ENCODE results near the gene ATP2B1. TPM values are rescaled to one million over a fixed set of nuclear protein-coding genes. Genes with fewer than 3 reads are reported as not detected.

Gene ATP2B1
- total RNA-seq, 1 donor from 2014 or later = 34.5 TPM

- Histone ChIP-seq H3K9me3 (no peaks in the 10 kb centered on the region), H3K4me1 (peaks cover 7% of the 10 kb centered on the region), H3K36me3 (no peaks in the 10 kb centered on the region), H3K27me3 (ENCODE audit: low read depth) (no peaks in the 10 kb centered on the region), H3K27ac (no peak overlapping the region), H3K4me3 (no peak overlapping the region)
- no peak for DNase-seq
- TF ChIP-seq CTCF (IDR thresholded peaks at IDR 0.05) = no peak
- ATAC-seq = peak; percentile 60 to 69
- intact Hi-C loops (cut with DNase I) = no loop called here
These were observed 140.2 kb downstream of the ATP2B1 start for GRCh38 chr12:89568484-89568883.

- no peak for TF ChIP-seq CTCF (IDR thresholded peaks at IDR 0.05)
- no peaks in the 10 kb centered on the region for H3K9me3 ChIP-seq
- no peaks in the 10 kb centered on the region for H3K27me3 ChIP-seq (ENCODE audit: low read depth)
- no peaks in the 10 kb centered on the region for H3K36me3 ChIP-seq
- H3K4me3 ChIP-seq = no peak overlapping the region
- peak; percentile 55 to 81 for ATAC-seq
- no peak overlapping the region for H3K27ac ChIP-seq
- H3K4me1 ChIP-seq = peaks cover 7% of the 10 kb centered on the region
- intact Hi-C loops (cut with DNase I) = no loop called here
- DNase-seq = no peak
These were observed 140.9 kb downstream of the ATP2B1 start for GRCh38 chr12:89567691-89568239.

- no peaks in the 10 kb centered on the region for H3K9me3 ChIP-seq
- H3K27ac ChIP-seq = no peak overlapping the region
- DNase-seq = no peak
- H3K4me3 ChIP-seq = no peak overlapping the region
- no peaks in the 10 kb centered on the region for H3K27me3 ChIP-seq (ENCODE audit: low read depth)
- ATAC-seq = no peak
- intact Hi-C loops (cut with DNase I) = no loop called here
- no peaks in the 10 kb centered on the region for H3K36me3 ChIP-seq
- peaks cover 7% of the 10 kb centered on the region for H3K4me1 ChIP-seq
- TF ChIP-seq CTCF (IDR thresholded peaks at IDR 0.05) = no peak
These were observed 142.0 kb downstream of the ATP2B1 start for GRCh38 chr12:89566615-89567014.

GRCh38 chr12:89565002-89565401, 143.6 kb downstream of the ATP2B1 start:
- Histone ChIP-seq H3K27me3 (ENCODE audit: low read depth) (no peaks in the 10 kb centered on the region), H3K4me3 (no peak overlapping the region), H3K9me3 (no peaks in the 10 kb centered on the region), H3K4me1 (peaks cover 7% of the 10 kb centered on the region), H3K27ac (no peak overlapping the region), H3K36me3 (no peaks in the 10 kb centered on the region)
- TF ChIP-seq CTCF (IDR thresholded peaks at IDR 0.05) = no peak
- DNase-seq = no peak
- intact Hi-C loops (cut with DNase I) = no loop called here
- ATAC-seq = no peak

GRCh38 chr12:89559753-89560152, 148.9 kb downstream of the ATP2B1 start:
- intact Hi-C loops (cut with DNase I) = no loop called here
- H3K9me3 ChIP-seq = no peaks in the 10 kb centered on the region
- H3K4me1 ChIP-seq = no peaks in the 10 kb centered on the region
- H3K36me3 ChIP-seq = no peaks in the 10 kb centered on the region
- no peak overlapping the region for H3K27ac ChIP-seq
- DNase-seq (no peak), ATAC-seq (no peak)
- no peak for TF ChIP-seq CTCF (IDR thresholded peaks at IDR 0.05)
- H3K27me3 ChIP-seq (ENCODE audit: low read depth) = no peaks in the 10 kb centered on the region
- no peak overlapping the region for H3K4me3 ChIP-seq

- H3K27me3 ChIP-seq (ENCODE audit: low read depth) = no peaks in the 10 kb centered on the region
- no peaks in the 10 kb centered on the region for H3K36me3 ChIP-seq
- H3K4me3 ChIP-seq = no peak overlapping the region
- H3K9me3 ChIP-seq = no peaks in the 10 kb centered on the region
- H3K27ac ChIP-seq = no peak overlapping the region
- no peak for DNase-seq
- intact Hi-C loops (cut with DNase I) = no loop called here
- no peaks in the 10 kb centered on the region for H3K4me1 ChIP-seq
- ATAC-seq = no peak
- TF ChIP-seq CTCF (IDR thresholded peaks at IDR 0.05) = no peak
These were observed 151.7 kb downstream of the ATP2B1 start for GRCh38 chr12:89556976-89557375.

All from lower lobe of right lung (tissue), 2 donors.